HG02884 (cell line): ENCODE results near the gene EXD3.
"Not testable (repeated sequence)": the region's sequence is repeated elsewhere in the genome, so short reads cannot be mapped to it uniquely, and the experiment has no call there.

Experiments
- ATAC-seq: cut with Tn5 transposase; IDR thresholded peaks from one replicate; pipeline ENCODE4 v1.9.1; 2021; ENCODE audit warnings: mild to moderate bottlenecking, moderate library complexity; ENCODE audit not compliant: unreplicated experiment

The EXD3 gene

DNA sequence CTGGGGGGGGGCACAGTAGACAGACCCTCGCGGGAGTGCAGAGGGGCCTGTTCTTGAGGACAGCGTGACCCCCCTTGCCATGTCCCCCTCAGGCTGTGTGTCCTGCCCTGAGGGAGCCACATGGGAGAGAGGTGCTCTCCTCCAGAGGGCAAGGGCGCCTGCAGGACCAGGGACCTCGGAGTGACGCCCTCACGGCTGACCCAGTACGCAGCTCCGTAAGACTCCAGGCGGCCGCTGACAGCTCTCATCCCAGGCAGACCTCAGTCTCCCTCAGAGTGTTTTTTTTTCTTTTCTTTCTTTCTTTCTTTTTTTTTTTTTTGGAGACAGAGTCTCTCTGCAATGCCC is 27.3 kb downstream of the EXD3 start:
- ATAC-seq = no peak

DNA sequence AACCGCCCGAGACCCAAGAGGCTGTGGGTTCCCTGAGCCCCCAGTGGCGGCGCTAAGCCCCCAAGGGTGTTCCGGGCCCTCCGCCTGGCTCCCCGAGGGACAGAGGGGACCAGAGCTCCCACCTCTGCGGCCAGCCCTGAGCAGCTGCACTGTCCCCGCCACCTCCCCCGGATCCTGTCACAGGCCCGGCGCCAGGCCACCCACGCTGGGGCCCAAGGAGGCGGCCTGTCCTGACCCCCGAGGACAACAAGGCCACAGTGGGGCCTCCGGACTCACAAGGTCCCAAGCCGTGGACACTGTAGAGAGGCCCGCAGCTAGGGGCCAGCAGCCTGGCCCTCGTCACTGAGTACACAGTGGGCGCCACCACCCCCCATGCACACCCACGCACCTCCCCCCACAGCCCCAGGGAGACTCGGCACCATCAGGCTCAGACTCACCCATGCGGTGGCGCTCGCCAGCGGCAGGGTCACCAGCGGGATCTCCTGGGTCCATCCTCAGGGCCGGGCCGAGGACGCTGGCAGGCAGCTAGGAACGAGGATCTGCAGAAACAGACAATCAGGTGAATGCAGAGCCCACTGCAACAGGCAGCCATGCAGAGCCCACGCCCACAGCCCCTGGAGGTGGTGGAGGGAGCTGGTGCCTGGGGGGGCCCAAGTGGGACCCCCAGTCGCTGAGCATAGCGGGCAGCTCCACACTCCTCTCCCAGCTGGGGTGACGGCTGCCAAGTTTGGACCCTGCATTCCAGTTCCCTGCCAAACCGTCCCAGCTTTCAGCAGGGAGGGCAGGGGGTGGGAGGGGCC is 27.9 kb downstream of the EXD3 start:
- no peak for ATAC-seq

DNA sequence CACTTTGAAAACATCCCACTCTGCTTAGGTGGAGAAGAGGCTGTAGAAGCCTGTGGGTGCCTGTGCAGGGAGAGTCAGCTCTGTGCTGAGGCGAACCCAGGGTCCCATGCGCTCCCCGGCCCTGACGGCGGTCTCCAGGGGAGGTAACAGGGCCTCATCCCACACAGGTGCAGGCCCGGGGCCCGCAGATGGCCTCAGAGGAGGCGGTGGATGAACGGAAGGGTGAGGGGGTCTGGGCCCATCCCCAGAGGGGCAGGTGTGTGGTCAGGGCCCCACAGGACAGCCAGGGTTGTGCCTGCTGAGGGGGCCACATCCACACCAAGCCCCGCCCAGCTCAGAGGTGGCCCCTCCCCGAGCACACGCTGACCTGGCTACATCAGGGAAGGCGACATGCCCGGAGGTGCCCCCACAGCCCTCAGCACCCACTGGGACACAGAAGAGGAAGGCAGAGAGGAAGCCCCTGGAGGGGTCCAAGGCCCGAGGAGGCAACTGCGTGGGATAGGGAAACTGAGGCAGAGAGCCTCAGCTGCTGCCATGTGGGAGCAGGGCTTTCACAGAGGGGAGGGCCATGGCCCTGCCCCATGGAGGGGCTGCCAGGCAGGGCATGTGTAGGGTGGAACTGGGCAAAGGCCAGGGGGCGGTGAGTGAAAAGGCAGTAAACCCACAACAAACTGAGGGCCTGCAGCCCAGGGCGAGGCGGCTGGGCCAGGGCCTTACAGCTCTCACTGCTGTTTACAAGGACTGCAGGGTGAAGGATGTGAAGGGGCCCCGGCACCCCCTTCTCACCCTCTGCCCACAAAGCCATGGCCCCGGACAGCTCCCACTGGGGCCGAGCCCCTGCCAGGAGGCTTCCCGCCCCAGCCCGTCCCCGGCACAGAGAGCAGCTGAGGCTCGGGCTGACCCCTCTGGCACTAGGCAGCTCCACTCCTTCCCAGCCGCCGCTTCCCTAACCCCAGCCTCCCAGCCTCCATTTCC is 29.5 kb downstream of the EXD3 start:
- no peak for ATAC-seq

DNA sequence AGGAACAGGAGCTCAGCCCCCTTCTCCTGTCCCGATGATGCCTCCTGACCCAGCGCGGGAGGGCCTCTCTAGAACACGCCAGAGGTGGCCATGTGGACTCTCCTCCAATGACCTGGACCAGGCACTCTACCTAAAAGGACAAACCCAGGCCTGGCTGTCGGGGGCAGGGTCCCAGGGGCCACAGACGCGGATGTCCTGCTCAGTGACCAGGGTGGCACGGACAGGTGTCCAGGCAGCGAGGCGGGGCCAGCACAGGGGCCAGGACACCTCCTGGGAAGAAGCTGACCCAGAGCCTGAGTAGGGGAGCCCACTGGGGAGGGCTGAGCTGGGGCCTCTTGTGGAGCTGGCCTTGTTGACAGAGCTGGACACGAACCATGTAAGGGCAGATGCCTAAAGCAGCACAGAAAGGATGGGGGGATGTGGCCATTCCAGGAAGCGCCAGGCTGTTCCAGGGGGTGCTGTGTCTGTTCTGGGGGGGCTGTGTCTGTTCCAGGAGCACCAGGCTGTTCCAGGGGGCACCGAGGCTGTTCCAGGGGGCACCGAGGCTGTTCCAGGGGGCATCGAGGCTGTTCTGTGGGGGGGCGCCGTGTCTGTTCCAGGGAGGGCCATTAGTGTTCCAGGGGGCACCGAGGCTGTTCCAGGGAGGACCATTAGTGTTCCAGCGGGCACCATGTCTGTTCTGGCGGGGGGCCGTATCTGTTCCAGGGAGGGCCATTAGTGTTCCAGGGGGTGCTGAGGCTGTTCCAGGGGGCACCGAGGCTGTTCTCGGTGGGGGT is 30.5 kb downstream of the EXD3 start:
- ATAC-seq = no peak

DNA sequence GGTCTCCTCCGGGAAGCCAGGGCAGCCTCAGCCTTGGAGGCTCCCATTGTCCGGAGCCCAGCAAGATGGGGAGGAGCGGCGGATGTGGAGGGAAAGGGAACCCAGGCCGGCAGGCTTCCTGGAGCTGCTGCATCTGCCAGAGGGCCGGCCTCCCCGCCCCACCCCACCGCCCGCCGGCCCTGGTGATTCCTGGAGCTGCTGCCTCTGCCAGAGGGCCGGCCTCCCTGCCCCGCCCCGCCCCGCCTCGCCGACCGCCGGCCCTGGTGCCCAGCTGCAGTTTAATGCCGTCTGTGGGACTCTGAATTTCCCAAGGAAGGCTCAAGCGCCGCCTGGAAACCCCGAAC is 31.6 kb downstream of the EXD3 start:
- no peak for ATAC-seq

- no peak for ATAC-seq
Measured at GRCh38 chr9:137390553-137391410, 32.2 kb downstream of the EXD3 start.

- ATAC-seq = no peak
Measured at GRCh38 chr9:137389428-137389746, 33.6 kb downstream of the EXD3 start.

- no peak for ATAC-seq
Measured at GRCh38 chr9:137388589-137389427, 34.2 kb downstream of the EXD3 start.

DNA sequence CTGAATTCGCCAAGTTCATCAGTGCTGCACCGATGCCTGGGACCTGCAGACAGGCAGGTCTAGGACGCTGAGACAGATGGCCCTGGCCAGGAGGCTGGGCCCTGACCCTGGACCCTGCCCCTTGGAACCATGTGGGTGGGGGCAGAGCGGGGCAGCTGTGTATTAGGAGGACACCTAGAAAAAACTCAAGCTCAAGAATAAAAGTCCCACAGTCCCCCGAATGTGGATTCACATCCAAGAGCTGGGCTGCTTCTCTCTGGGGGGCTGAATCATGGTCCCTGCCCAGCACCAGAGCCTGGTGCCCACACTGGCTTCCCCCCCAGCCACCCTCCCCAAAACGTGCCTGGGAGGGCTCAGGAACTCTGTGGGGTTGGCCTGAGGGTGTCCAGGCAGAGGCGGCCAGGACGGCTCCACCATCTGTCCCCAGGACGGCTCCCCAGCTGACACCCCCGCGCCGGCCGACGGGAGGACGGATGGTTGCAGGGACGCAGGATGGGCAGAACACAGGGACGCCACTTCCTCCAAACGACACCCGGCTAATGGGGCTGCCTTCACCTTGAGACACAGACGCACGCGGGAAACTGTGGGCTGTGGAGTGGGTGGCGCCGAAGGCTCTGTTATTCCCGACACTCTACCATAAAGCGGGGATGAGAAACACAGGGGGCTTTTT is 34.9 kb downstream of the EXD3 start:
- no peak for ATAC-seq

DNA sequence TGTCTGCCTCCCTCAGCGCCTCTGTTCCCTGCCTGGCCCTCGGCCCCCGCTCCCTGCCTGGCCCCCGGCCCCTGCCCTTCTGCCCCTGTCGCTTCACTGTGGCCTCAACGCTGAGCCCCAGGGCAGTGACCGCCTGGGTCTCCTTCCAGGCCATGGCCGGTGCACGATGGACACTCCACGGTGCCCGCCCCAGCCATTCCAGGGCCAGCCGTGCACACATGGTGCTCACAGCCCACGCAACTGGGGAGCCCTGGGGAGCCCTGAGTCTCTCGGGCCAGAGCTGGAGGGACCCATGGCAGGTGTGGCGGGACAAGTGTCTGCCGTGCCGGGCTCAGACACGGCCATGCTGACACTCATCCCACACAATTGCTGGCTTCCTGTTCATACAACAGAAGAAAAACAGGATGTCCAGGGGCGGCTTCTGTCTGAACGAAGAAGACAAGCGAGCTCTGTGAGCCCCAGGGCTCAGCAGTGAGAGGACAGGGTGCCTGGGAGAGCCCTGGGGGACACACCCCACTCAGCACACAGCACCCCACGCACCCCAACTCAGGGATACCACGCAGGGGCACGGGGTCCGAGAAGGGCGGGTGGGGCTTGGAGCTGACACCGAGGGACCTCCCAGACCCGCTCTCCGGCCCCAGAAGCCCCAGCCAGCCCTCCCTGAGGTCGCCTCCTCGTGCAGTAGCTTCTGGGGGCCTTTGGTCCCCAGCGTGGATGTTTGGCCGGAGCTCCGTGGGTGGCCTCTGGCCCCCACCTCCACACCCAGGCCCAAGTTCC is 35.7 kb downstream of the EXD3 start:
- no peak for ATAC-seq

- not testable (repeated sequence) for ATAC-seq
Measured at GRCh38 chr9:137386507-137387113, 36.4 kb downstream of the EXD3 start.

DNA sequence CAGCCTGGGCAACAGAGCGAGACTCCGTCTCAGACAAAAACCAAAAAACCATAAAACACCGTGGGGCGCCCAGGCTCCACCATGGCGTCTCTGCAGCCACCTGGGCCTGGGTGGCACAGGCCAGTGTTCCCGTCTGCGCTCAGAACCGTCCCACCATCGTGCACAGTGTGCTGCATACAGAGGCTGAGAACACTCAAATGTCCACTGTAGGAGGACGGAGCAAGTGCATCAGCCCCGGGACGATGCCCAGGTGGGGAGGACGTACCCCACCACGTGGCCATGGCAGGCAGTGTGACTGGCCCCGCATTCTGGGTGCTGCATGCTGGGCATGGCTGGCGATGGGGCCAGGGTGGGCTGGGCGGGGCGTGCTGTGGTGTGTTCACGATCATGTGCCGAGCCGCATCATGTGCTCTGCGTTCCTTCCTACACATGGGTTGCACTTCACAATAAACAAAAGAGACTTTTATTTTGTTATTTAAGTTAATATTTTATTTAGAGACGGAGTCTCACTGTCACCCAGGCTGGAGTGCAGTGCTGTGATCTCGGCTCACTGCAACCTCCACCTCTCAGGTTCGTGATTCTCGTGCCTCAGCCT is 37.8 kb downstream of the EXD3 start:
- ATAC-seq = no peak

GRCh38 chr9:137383784-137384756 is 38.9 kb downstream of the EXD3 start:
- ATAC-seq = no peak

- ATAC-seq = no peak
Measured at GRCh38 chr9:137383081-137383783, 39.7 kb downstream of the EXD3 start.

DNA sequence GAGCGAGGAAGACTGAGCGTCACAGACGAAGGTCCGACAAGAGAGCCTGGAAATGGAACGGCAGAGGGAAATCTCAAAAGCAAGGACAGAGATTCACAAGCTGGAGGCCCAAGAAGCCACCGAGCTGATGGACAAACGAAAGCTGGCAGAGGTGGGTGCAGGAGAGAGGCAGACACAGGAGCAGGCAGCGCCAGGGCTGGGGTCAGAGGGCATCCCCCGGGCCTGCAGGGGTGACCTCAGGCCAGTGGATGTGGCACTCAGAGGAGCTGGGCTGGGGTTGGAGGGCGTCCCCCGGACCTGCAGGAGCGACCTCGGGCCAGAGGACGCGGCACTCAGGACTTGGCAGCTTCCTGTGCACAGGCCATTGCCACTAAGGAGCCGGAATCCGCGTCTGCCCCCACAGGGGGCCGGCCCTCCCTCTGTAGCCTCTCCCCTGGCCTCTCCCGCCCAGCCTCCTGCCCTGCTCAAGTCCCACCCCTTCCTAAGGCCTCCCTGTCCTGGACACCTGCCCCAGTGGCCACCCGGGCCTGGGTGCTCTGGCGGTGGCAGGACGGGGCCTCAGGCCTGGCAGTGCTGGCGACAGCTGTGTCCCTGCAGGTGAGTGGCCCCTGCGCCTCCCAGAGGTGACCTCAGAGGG is 40.4 kb downstream of the EXD3 start:
- ATAC-seq = no peak
